GM18873 (cell line): Measurements from ENCODE around the gene DYNLL1.
"Not testable (repeated sequence)": the region's sequence is repeated elsewhere in the genome, so short reads cannot be mapped to it uniquely, and the experiment has no call there.

Source experiments
- ATAC-seq: cut with Tn5 transposase; IDR thresholded peaks from one replicate; pipeline ENCODE4 v1.9.1; 2021; ENCODE audit warnings: mild to moderate bottlenecking, moderate library complexity, moderate number of reproducible peaks; ENCODE audit not compliant: unreplicated experiment, low FRiP score

The DYNLL1 gene

DNA sequence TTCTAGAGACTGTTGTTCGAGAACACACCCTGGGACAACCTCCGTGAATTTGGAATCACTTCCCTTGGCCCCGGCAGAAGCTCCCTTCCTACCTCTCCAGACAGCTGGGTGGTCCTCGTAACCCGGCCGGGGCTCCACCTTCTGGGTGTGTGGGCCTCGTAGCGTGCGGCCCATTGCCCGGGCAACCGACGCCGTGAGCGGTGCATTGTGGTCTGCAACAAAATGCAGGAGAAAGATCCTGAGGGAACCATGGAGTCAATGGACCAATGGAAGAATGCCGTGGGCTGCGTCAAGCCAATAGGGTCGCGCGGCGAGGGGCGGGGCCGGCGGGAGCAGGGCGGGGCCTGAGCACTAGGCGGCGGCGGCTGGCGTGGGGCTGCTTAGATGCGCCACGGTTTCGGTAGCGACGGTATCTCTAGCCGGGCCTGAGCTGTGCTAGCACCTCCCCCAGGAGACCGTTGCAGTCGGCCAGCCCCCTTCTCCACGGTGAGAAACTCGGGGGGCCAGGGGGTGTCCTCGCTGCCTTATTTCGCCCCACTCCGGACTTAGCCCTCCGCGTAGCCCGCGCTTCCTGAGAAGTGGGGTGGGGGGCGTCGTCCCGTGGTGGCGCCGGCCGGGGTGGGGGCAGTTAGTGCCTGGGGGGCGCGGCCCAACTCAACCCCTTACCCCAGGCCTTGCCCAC is at the start of gene DYNLL1:
DYNLL1 (plus strand) TSS at position 383 of the 682 bp plus-strand sequence. CDS start 309 bp downstream, outside the sequence.
- ATAC-seq = peak; percentile 90

- ATAC-seq = not testable (repeated sequence)
Observed at GRCh38 chr12:120446844-120447178, 49.1 kb upstream of the DYNLL1 start.

DNA sequence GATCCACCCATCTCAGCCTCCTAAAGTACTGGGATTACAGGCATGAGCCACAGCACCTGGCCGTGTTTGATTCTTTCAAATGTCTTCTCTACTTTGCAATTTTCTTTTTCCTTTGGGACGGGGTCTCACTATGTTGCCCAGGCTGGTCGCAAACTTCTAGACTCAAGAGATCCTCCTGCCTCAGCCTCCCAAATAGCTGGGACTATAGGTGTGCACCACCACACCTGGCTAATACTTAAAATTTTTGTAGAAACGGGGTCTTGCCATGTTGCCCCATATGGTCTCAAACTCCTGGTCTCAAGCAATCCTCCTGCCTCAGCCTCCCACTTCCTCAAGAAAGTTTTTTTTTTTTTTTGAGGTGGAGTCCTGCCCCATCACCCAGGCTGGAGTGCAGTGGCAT is 47.9 kb upstream of the DYNLL1 start:
- ATAC-seq = no peak

GRCh38 chr12:120452524-120452923 is 43.4 kb upstream of the DYNLL1 start:
- ATAC-seq = not testable (repeated sequence)

- no peak for ATAC-seq
Observed at GRCh38 chr12:120453060-120453750, 42.7 kb upstream of the DYNLL1 start.

DNA sequence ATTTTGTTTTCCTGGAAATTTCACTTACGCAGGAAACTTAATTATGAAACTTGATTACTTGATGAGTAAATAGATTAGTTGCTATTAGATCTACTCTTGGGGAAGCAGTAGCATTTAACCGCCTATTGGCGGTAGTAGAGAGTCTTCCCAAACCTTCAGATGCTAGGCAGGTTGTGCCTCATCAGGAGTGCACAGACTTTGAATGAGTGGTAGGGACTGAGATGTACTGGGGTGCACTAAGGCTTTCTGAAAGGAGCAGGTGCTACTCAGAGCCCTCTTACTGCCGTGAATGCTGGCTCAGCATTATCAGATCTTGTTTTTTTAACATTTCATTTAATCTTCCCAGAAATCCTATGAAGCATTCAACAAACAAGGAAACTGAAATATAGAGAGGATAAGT is 41.9 kb upstream of the DYNLL1 start:
- no peak for ATAC-seq

- no peak for ATAC-seq
Observed at GRCh38 chr12:120455302-120455701, 40.6 kb upstream of the DYNLL1 start.

- no peak for ATAC-seq
Observed at GRCh38 chr12:120457133-120457532, 38.8 kb upstream of the DYNLL1 start.

DNA sequence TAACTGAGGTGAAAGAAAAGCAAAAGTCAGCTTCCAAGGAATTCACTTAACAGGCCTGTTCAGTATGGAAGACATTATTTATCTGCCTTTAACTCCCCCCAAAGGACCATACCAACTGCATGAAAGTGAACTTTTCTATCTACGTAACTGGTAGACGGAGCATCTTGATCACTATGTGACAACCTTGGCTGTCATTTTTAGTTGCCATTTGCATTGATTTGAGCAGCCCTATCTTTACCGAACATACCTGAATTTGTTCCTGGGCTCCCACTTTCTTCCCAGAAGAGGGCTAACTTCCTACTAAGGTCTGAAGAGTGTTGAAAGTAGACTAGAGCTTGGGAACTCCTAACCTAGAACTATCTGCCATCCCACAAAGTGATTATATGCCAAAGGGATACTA is 35.8 kb upstream of the DYNLL1 start:
- no peak for ATAC-seq

- no peak for ATAC-seq
Observed at GRCh38 chr12:120462099-120462640, 33.7 kb upstream of the DYNLL1 start.

GRCh38 chr12:120463712-120464111 is 32.2 kb upstream of the DYNLL1 start:
- ATAC-seq = no peak

DNA sequence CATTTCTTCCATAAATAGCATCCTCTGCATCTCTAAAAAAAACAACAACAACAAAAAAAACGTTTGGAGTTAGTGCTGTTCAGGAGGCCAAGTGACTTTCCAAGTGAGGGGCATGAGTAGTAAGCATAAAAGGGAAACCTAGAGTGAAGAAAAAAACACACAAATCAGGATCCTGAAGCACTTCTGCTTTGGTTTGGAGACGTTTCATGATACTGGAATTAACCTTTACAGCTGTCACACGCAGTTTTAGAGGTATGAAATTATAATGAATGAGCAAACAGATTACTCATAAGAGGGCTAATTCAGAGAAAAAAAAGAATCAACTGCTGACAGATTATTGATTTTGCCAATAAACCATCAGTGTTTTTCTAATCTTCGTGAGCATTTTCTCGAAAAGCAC is 30.2 kb upstream of the DYNLL1 start:
- no peak for ATAC-seq

DNA sequence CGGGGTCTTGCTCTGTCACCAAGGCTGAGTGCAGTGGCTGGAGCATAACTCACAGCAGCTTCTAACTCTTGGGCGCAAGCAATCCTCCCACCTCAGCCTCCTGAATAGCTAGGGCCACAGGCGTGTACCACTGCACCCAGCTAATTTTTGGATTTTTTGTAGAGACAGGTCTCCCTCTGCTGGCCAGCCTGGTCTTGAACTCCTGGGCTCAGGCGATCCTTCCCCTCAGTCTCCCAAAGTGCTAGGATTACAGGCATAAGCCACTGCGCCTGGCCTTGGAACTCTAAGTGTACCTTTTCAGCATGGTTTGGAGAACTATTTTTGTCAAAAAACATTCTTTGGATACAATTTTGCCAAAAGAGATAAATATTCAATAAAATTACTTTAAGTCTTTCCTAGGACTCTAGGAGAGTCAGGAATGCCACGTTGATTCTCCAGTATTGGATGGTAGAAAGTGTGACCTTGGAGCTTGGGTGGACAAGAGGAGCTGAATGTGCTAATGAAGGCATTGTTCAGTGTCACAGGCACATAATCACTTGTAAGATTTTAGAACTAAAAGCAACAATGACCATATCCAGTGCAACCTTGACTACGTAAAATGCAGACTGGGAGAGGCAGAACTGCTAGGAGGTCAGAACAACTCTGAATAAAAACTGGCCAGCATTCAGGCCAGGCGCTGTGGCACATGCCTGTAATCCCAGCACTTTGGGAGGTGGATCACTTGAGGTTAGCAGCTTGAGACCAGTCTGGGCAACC is 29.2 kb upstream of the DYNLL1 start:
- ATAC-seq = no peak

GRCh38 chr12:120467439-120467838 is 28.5 kb upstream of the DYNLL1 start:
- ATAC-seq = no peak

- no peak for ATAC-seq
Observed at GRCh38 chr12:120468325-120468820, 27.5 kb upstream of the DYNLL1 start.

- no peak for ATAC-seq
Observed at GRCh38 chr12:120468821-120469449, 27.0 kb upstream of the DYNLL1 start.

DNA sequence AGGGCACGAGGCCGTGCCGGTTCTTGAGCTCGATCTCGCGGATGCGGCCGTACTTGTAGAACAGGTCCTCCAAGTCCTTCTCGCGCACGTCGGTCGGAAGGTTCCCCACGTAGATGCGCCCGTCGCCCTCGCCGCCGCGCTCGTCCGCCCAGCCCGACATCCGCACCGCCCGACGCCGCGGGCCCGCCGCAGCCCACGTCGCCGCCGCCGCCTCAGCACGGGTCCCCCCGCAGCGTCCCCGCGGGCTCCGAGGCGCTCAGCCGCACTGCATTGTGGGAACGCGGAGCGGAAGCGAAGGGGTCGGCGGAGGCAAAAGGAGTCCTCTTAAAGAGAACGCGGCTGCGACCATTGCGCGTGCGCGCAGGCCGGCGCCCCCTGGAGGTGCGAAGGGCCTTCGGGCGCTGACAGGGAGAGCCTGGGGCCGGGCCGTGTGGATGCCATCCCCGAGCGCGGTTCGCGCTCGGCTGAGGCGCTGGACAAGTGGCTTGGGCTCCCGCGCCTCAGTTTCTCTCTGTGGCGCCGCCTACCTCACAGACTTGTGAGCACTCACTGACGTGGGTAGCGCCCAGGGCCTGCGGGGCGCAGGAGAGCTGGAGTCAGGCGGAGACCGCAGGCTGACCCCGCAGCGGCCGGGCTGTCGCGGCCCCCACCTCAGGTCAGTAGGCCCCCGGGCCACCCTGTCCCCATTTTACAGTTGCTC is 26.3 kb upstream of the DYNLL1 start, which contains the start of gene SRSF9:
SRSF9 (minus strand) TSS at position 299 of the 700 bp plus-strand sequence; CDS start at position 160, 139 bp downstream.
- ATAC-seq = peak; percentile 76

GRCh38 chr12:120470150-120470784 is 25.6 kb upstream of the DYNLL1 start:
- peak; percentile 2 for ATAC-seq

DNA sequence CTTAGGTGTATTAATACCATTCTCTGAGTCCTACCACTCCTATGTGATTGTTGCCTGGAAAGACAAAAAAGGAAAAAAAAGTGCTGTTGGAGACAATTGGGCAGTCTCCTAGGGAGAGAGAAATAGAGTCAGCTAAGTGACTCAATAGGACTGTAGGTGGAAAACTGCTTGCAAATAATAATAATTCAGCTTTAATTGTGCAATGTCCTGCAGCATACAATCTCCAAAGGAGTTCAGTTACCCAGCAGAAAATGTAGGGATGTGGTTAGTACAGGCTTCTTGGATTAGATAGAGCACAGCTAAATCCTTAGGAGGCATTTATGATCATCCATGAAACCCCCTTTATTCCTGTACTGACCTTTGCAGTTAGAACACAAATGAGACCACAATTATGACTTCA is 23.4 kb upstream of the DYNLL1 start:
- no peak for ATAC-seq
